SW480 (cell line): ENCODE data around the gene TMEM33.

Experiments used
- DNase-seq: peaks from one replicate; pipeline ENCODE4 v3.0.0-alpha.2; 2016; ENCODE audit warnings: low spot score

TMEM33 gene

DNA sequence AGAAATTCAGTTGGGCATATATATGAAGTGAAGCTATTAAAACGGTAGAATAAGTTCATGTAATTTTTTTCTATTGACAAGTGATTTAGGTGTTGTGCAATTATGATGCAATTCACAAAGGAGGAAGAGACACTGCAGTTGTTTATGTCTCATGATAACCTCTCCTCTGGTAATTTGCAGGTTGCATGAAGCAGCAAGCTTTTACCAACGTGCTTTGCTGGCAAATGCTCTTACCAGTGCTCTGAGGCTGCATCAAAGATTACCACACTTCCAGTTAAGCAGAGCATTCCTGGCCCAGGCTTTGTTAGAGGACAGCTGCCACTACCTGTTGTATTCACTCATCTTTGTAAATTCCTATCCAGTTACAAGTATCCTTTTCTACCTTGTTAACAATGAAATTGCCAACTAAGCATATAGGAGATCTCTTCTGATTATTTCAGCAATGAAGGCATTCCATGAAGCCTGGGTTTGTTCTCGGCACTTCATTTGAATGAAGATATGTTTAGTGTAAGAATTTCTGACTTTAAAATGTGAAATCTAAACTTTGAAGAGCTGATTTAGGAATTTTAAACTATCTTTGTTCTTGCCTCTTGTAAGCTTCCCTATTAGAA, 3.9 kb downstream of the TMEM33 start:
- no peak for DNase-seq

DNA sequence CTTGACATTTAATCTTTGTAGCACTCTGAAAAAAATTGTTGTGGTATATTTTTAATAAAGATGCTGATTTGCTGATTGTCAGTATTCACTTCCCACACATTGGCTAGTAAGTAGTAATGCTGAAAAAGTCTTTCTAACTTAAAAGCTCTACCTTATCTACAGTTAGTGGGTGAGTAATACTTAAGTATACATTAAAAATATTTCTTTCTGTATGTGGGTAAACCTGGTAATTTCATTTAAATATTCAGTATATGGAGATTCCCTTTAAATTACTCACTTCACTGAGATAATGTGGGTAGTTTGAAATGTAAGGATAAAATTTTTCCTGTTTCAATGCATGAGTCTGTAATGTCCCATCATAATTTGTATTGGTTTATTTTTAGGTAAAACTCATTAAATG, 5.6 kb downstream of the TMEM33 start:
- DNase-seq, result no peak

DNA sequence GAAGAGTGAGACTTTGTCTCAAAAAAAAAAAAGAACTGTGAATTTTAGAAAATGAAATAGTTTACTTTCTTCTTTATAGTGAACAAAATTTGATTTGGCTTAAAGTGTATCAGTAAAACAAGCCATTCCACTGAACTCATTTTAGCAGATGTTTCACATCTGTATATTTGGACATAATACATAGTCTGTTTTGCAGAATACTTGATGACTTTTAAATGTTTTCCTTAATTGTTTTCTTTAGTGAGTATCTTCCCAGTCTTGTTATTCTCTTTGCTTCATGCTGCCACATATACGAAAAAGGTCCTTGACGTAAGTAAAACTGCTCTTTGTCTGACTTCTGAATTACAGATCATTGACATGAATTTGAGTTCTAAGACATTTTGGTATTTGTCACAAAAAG, 8.3 kb downstream of the TMEM33 start:
- DNase-seq, result no peak

DNA sequence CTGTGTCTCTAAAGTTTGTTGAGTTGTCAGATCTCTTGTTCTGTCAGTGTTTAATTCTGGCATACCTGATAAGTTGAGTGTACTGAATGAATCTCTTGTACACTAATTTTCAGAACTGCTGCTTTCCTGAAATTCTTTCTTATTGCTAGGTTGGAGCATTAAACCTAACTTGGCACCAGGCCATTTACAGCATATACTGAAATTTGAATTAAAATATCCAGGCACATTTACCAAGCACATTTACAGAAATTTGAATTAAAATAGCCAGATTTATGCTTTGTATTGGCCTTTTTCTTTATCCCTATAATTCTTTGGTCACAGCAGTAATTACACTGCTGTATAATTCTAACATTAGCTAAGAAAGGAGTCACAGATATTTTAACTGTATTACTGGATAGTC, 8.9 kb downstream of the TMEM33 start:
- no peak for DNase-seq

DNA sequence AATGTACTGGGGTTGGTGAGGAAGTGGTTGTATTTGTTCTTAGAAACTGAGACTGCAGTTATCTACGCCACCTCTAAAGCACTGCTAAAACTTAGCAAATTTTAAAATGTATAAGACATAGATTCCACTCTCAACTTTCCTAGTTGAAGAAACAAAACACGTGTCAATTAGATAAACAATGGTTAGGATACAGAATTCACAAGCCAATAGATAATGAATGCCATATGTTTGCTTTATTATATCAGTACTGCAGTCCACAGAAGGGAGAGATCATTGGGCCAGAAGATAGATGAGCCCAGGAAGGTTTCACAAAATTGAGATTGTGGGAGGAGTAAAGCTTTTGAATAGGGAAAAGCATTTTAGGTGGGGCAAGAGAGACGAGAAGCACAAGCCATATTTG, 14.3 kb downstream of the TMEM33 start:
- no peak for DNase-seq

DNA sequence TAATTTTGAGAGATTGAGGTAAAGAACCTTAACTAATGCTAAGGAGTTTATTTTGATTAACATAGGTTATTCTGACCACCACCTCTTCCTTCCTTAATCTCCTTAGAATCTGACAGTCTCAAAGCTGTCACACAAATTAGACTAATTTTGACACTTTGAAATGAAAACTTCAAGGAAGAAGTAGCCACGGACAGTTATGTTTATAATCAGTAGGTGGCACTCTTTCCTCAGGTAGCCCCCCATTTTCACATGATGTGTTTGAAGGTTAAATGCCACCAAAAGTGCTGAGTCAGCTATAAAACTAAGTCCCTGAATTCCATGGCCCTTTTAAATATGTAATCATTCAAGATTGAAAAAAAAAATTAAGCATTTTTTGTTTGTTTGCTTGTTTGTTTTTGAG, 22.4 kb downstream of the TMEM33 start:
- DNase-seq, result peak; percentile 25

DNA sequence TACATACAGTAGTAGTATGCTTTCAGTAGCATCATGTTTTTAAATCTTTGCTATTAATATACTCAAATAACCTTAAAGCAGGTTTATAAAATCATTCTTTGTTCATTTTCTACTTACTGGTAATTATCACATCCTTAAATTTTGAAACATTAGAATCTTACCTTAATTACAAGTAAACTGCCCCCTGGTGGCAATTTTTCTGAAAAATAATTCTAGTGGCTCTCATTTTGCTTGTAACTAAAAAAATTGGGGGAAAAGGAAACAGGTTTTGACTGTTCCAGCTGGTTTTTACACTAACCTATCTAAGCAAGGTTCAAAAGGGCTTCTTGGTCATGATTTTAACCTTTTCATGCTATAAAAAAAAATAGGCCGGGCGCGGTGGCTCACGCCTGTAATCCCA, 27.9 kb downstream of the TMEM33 start:
- DNase-seq, result no peak

DNA sequence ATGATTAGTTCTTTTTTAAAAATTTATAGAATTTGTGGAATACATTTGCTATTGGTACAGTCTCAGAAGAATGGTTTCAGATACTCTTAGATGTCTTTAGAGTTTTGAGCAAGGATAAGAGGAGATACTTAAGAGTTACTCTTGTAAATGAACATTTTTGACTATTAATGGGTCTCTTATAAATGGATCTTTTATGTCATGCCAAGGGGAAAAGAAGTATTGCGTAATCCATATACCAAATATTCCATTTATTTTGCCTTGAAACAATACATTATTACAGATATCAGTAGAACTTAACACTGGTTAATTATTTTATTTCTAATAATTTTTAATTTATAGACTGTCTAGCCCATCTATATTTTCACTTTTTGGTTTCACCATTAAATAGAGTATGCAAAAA, 29.2 kb downstream of the TMEM33 start:
- DNase-seq, result no peak

DNA sequence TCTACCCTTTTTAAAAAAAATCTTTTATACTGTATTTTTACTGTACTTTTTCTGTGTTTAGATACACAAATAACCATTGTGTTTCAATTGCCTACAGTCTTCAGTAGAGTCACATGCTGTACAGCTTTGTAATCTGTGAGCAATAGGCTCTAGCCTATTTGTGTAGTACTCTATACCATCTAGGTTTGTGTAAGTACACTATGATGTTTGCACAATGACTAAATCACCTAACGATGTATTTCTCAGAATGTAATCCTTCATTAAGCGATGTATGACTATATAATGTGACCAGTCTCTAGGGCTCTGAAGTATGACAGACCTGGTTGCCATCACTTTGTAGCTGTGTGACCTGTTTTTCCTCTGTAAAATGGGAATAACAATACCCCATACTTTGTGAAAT, 32.2 kb downstream of the TMEM33 start:
- no peak for DNase-seq

DNA sequence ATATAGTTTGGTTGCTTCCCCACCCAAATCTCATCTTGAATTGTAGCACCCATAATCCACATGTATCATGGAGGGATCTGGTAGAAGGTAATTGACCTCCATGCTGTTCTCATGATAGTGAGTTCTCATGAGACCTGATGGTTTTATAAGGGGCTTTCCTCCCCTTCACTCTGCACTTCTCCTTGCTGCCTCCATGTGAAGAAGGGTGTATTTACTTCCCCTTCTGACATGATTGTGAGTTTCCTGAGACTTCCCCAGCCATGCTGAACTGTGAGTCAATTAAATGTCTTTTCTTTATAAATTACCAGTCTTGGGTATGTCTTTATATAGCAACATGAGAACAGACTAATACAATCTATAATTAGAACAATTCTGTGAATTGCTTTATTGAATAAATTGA, 34.4 kb downstream of the TMEM33 start:
- DNase-seq, result no peak

DNA sequence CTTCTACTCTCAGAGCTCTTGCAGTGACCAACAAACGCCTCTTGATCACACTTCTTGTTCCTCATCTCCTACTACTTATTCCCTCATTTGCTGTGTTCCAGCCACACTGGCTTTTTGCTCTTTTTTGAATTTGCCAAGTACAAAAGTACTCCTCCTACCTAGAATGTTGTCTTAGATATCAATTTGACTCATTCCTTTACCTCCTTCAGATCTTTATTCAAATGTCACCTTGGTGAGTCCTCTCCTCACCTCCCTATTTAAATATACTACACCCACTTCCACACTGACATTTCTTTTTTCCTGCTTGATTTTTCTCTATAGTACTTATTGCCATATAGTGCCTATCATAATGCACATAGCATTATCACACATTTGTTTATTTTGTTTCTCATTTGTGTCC, 40.1 kb downstream of the TMEM33 start:
- no peak for DNase-seq

DNA sequence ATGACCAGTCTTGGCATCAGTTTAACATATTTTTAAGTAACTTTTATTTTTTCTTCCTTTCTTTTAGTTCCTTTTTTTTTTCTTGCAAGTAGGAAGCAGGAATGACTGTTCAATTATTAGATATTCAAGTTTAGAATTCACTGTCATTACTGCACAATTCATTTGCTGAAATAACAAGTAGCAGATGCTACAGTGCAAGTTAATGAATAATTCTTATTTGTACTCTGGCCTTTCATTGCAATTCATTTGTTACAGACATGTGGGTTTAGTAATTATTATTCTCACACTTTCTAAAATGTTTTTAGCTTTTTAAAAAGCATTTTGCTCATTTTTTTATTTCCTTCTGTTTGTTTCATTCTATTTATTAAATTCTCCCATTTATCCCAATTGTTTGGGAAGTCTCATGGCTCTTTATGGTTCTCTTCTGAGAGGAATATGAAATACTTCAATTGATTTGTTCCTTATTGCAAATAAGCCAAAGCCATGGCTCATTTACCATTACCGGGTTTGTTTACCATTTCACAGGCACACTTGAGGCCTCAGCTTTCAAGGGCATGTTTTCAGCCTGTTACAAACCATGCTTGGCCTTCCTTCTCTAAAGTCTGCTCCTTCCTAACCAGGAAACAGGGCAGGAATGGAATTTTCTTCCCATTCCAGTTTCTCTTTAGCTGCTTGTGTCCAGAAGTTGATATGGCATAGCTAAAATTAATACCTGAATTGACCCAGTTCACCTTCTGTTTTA, 41.7 kb downstream of the TMEM33 start:
- no peak for DNase-seq

DNA sequence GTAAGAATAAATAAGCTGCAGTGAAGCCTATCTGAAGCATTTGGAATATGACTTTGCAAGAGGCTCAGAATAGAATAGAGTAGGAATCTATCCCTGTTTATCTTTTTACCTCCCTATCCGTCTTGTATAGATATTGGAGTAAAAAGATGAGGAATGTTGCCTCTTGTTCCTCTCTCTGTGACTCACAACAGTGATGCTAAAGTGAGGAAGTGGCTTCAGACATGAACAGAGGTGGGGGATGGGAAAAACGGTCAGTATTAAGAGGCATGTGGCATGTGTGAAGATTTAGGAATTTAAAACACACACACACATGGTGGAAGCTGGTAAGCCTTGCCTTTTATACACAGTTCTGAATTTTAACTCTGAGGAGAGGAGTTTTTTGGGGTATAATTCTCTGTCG, 42.5 kb downstream of the TMEM33 start:
- no peak for DNase-seq

DNA sequence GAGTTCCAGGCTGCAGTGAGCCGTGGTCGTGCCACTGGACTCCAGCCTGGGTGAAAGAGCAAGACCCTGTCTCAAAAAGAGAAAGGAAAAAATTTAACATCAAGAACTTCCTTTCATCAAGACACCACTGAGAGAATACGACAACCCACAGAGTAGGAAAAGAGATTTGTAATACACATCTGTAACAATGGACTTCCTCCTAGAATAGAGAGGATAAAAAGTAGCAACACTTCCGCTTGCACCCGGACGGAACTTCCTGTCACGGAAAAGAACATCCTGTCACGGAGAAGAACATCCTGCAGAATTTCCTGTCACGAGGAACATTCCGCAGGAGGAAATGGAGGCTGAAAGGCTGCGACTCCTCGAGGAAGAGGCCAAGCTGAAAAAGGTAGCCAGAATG, 46.2 kb downstream of the TMEM33 start, which contains the start of gene DCAF4L1:
DCAF4L1 (plus strand) TSS at position 301 of the 400 bp plus-strand sequence; CDS start at position 338, 37 bp downstream.
- DNase-seq, result no peak

DNA sequence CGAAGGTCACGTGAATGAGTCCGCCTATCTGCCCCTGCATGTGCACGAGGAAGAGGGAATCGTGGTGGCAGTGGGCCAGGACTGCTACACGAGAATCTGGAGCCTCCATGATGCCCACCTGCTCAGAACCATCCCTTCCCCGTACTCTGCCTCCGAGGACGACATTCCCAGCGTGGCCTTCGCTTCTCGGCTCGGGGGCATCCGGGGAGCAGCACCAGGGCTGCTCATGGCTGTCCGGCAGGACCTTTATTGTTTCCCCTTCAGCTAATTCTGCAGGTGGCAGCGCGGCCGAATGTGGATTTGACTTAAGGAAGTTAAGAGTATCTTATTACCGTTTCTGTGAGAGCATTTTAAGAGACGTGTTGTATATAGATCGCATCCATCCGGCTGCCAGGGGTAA, 47.5 kb downstream of the TMEM33 start:
- no peak for DNase-seq

DNA sequence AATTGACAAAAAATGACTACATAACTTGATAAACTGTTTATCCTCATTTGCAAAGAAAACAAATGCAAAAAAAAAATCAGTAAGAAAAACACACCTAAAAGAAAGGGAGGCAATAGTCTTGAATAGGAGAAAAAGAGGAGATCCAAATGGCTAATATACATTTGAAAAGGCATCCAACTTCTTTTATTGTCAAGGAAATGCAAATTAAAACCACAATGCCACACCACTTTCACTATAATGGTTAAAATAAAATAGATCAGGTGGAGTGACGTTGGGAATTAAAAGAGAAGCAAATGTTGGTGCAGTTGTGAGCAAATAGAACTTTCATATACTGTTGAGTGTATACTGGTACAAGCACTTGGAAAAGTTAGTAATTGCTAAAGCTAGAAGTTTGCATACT, 49.9 kb downstream of the TMEM33 start:
- no peak for DNase-seq

DNA sequence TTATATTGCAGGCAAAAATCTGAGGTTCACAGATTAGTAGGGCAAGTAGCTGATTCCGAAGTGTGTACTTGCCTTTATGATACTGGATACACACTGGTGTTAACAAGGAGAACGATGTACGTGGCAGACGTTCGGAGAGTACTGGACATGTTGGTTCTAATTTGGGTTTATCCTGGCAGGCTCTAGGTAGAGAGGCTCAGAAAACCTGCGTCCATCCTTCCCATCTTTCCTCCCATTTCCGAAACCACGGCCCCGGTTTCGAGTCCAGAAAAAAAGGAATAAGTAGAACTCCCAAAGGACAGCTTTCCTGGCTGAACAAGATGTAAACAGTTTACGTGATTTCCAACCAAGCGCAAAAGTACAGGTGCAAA, 54.8 kb downstream of the TMEM33 start:
- DNase-seq, result no peak

DNA sequence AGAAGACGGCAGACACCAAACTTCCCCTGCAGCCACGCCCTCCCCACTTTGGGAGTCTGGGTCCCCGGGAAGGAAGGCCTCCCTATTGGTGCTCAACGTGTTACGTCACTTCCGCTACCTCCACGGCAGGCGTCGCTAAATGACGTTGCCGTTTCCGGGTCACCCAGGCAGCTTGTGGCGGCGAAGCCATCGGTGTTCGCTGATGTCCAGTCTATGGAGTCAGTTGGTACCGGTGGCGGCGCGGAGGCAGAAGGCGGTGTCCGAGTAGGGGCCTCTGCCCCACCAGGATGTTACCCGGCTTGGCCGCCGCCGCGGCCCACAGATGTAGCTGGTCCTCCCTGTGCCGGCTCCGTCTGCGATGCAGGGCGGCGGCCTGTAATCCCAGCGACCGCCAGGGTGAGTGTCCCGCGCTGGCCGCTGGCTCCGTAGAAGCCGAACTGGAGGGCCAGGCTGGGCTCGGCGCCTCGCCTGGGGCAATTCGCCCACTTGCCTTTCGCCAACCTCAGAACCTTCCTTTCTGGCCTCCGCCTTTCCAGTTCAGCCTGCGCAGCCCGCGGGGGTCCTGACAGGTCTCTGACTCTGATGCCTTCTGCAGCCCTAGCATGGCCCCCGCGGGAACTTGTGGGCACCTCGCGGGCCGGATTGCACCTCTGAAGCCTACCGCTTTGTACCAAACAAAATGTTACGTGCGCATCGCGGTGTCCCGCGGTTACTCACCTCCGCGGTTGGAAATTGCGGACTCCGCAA, 55.3 kb downstream of the TMEM33 start, which contains the start of gene SLC30A9:
SLC30A9 (plus strand) TSS at position 166 of the 747 bp plus-strand sequence; CDS start at position 288, 122 bp downstream.
- DNase-seq, result peak; percentile 91

DNA sequence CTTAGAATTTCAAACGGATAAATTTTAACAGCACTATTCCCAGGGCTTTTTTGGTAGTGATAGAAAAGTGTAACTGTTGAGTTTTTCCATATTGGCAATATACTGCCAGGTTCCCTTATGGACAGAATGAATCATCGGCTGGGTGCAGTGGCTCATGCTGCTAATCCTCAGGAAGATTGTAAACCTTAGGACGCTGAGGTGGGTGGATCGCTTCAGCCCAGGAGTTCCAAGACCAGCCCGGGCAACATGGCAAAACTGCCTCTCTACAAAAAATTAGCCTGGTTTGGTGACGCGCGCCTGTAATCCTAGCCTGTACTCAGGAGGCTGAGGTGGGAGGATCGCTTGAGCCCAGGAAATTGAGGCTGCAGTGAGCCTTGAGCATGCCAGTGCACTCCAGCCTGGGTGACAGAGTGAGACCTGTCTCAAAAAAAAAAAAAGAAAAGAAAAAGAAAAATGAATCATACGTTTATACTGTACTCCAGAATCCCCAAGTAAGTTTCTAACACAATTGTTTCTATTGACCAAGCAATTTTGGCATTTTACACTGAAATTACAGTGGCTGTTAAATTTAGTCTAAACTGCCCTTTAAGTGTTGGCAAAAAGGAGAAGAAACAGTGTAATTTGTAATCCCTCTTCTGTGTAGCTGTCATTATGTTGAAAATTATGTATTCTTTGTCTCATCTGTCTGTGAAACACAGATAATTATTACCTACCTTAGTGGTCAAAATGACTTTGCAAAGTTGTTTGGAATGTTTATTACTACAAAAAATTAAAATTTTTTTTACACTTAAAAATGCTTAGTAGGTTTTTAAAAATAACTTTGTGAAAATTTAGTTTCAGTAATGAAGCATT, 56.9 kb downstream of the TMEM33 start:
- DNase-seq, result peak; percentile 10

DNA sequence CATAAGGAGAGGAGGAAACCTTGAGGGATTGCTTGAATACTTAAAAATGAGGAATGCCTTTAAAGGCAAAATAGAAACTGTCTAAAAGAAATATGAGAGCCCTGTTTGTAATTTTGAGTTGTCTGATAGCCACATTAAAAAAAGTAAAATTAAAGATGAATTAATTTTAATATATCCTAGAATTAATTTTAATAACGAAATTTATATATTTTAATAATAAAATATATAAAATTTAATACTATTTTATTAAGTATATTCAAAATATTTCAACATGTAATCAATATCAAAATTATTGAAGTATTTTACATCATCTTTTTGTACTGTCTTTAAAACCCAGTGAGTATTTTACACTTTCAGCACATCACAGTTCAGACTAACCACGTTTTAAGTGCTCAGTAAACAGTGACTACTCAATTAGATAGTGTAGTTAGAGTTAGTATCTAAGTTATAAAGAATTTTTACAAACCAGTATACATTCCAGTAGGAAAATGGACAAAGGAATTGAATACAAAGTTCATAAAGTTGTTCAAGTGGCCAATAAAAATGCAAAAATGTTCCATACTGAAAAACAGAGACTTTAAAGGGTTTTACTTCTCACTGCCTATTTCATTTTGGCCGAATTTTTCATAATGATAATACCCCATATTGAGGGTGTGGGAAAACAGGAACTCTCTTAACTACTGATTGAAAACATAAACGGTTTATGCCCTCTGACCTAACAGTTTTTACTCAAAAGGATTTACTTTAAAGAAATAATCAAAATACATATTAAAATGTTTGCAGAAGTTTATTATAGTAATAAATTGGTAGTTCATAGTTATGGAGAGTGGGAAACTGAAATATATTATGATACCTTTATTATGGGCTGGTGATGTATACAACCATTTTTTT, 58.0 kb downstream of the TMEM33 start:
- no peak for DNase-seq

DNA sequence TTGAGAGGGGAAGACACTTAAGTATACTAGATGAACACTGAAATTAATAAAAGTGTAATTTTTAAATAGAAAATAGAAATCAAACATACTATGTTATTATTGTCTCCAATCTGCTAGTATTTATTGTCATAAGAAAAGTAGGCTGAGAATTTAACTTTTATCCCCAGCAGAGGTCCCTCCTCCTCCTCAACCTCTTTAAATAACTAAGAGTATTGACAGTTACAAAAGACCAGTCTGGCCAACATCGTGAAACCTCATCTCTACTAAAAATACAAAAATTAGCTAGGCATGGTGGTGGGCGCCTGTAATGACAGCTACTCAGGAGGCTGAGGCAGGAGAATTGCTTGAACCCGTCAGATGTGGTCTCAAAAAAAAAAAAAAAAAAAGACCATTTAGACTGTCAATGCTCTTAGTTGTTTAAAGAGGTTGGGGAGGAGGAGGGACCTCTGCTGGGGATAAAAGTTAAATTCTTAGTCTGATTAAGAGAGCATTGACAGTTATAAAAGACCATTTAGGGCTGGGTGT, 59.3 kb downstream of the TMEM33 start:
- DNase-seq, result no peak
